GM18505 (cell line): ENCODE results near the gene JARID2.

Experiments used
- ATAC-seq: cut with Tn5 transposase; IDR thresholded peaks from one replicate; pipeline ENCODE4 v1.9.1; 2021; ENCODE audit not compliant: unreplicated experiment
- POLR2A ChIP-seq: IDR thresholded peaks from 4 replicates; pipeline ENCODE4 v1.6.1; 2011; ENCODE audit warnings: borderline replicate concordance; ENCODE audit not compliant: insufficient read depth, insufficient read length; ENCODE audit errors: extremely low read depth

Gene JARID2

GRCh38 chr6:15444081-15444731 is 198.3 kb downstream of the JARID2 start:
- ATAC-seq, result no peak
- TF ChIP-seq POLR2A, result no peak

GRCh38 chr6:15444881-15445280 is 199.0 kb downstream of the JARID2 start:
- no peak for ATAC-seq

GRCh38 chr6:15447546-15448267 is 201.8 kb downstream of the JARID2 start:
- no peak for ATAC-seq
- no peak for TF ChIP-seq POLR2A

More at GRCh38 chr6:15444881-15445280, 199.0 kb downstream of the JARID2 start:
- no peak for TF ChIP-seq POLR2A

- no peak for TF ChIP-seq POLR2A
- ATAC-seq, result no peak
Measured at GRCh38 chr6:15449011-15449410, 203.1 kb downstream of the JARID2 start.

- ATAC-seq, result no peak
- TF ChIP-seq POLR2A, result no peak
Measured at GRCh38 chr6:15451738-15452137, 205.9 kb downstream of the JARID2 start.

- ATAC-seq, result no peak
Measured at GRCh38 chr6:15452182-15452941, 206.5 kb downstream of the JARID2 start.

GRCh38 chr6:15453186-15453585 is 207.3 kb downstream of the JARID2 start:
- ATAC-seq, result no peak
- no peak for TF ChIP-seq POLR2A

More at GRCh38 chr6:15452182-15452941, 206.5 kb downstream of the JARID2 start:
- TF ChIP-seq POLR2A, result no peak

- no peak for ATAC-seq
- no peak for TF ChIP-seq POLR2A
Measured at GRCh38 chr6:15453622-15454021, 207.8 kb downstream of the JARID2 start.

GRCh38 chr6:15456422-15456821 is 210.6 kb downstream of the JARID2 start:
- no peak for ATAC-seq
- TF ChIP-seq POLR2A, result no peak

- no peak for TF ChIP-seq POLR2A
- no peak for ATAC-seq
Measured at GRCh38 chr6:15457121-15457650, 211.3 kb downstream of the JARID2 start.

- ATAC-seq, result no peak
- no peak for TF ChIP-seq POLR2A
Measured at GRCh38 chr6:15458021-15458459, 212.2 kb downstream of the JARID2 start.

- TF ChIP-seq POLR2A, result no peak
- no peak for ATAC-seq
Measured at GRCh38 chr6:15460110-15460727, 214.3 kb downstream of the JARID2 start.
